DMS53 treated with DMSO at 0.1 percent for 48 hours (cell line): Measurements from ENCODE around the gene CYB561A3.

Experiments used
- DNase-seq: peaks from one replicate; lab custom pipeline; 2025; ENCODE audit not compliant: unreplicated experiment; lab: John Stamatoyannopoulos, UW

CYB561A3 gene

GRCh38 chr11:61345954-61346843, 15.5 kb downstream of the CYB561A3 start:
- DNase-seq = no peak

DNA sequence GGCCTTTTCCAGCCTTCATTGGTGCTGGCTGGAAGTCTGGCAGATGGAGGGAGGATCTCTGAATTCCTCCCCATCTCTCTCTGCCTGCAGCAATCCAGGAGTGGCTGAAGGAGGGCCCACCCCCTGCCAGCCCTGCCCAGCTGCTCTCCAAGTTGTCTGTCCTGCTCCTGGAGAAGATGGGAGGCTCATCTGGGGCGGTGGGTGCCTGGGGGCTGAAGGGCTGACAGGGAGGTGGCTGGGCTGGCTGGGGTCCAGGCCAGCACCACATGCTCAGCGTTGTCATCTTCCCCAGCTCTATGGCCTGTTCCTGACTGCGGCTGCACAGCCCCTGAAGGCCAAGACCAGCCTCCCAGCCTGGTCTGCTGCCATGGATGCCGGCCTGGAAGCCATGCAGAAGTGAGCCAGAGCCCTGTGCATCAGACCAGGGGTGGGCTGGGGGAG, 16.5 kb downstream of the CYB561A3 start:
- no peak for DNase-seq

DNA sequence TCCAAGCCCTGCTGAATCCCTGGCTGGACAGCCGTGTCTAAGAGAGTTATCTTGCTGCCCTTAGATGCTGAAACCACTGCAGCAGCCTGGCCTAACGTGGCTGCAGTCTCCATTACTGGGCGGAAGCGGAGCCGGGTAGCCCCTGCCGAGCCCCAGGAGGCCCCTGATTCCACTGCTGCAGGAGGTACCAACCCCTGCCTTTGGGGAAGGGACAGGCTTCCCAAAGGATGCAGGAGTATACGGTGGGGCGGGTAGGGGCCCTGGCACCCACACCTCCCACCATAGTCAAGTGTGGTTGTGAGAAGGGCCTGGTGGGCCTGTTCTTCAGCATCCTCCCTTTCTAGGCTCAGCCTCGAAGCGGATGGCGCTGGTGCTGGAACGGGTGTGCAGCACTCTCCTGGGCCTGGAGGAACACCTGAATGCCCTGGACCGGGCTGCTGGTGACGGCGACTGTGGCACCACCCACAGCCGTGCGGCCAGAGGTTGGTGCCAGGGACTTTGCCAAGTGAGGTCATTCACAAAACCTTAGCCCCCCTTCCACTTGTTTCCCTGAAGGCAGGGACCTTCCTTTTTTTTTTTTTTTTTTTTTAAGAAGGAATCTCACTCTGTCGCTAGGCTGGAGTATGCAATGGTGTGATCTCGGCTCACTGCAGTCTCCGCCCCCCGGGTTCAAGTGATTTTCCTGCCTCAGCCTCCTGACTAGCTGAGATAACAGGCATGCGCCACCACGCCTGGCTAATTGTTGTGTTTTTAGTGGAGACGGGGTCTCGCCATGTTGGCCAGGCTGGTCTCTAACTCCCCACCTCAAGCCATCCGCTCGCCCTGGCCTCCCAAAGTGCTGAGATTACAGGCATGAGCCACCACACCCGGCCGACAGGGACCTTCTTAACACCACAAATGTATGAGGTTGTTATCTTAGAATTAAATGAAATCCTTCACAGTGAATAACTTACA, 17.6 kb downstream of the CYB561A3 start:
- no peak for DNase-seq

- DNase-seq = no peak
Observed at GRCh38 chr11:61342207-61342803, 19.4 kb downstream of the CYB561A3 start.

- DNase-seq = no peak
Observed at GRCh38 chr11:61341706-61342105, 20.0 kb downstream of the CYB561A3 start.

GRCh38 chr11:61340979-61341378, 20.7 kb downstream of the CYB561A3 start:
- DNase-seq = no peak

GRCh38 chr11:61339490-61339878, 22.2 kb downstream of the CYB561A3 start:
- DNase-seq = no peak

DNA sequence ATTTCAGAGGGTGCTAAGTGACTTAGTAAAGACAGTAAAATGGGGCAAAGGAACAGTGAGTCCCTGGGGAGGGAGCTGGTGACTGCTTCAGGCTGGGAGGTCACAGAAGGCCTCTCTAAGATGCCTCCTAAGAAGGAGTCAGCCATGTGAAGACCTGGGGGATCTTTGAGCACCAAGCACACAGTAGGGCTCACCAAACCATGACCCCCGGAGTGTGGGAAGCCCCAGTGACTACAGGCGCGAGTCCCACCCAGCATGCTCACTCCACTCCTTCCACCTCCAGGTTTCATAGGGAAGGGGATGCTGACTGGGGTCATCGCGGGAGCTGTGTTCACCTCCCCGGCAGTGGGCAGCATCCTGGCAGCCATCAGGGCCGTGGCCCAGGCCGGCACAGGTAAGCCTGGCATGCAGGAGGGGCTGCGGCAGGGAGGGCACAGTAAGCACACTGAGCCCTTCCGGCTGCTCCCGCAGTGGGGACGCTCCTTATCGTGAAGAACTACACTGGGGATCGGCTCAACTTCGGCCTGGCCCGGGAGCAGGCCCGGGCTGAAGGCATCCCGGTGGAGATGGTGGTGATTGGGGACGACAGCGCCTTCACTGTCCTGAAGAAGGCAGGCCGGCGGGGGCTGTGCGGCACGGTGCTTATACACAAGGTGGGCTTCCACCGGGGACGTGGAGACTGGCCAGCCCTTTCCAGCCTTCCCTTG, 22.7 kb downstream of the CYB561A3 start:
- DNase-seq = no peak

GRCh38 chr11:61337706-61338470, 23.8 kb downstream of the CYB561A3 start:
- DNase-seq = no peak

GRCh38 chr11:61336171-61336935, 25.3 kb downstream of the CYB561A3 start:
- peak; percentile 78 for DNase-seq

GRCh38 chr11:61335355-61335710, 26.3 kb downstream of the CYB561A3 start:
- DNase-seq = no peak

DNA sequence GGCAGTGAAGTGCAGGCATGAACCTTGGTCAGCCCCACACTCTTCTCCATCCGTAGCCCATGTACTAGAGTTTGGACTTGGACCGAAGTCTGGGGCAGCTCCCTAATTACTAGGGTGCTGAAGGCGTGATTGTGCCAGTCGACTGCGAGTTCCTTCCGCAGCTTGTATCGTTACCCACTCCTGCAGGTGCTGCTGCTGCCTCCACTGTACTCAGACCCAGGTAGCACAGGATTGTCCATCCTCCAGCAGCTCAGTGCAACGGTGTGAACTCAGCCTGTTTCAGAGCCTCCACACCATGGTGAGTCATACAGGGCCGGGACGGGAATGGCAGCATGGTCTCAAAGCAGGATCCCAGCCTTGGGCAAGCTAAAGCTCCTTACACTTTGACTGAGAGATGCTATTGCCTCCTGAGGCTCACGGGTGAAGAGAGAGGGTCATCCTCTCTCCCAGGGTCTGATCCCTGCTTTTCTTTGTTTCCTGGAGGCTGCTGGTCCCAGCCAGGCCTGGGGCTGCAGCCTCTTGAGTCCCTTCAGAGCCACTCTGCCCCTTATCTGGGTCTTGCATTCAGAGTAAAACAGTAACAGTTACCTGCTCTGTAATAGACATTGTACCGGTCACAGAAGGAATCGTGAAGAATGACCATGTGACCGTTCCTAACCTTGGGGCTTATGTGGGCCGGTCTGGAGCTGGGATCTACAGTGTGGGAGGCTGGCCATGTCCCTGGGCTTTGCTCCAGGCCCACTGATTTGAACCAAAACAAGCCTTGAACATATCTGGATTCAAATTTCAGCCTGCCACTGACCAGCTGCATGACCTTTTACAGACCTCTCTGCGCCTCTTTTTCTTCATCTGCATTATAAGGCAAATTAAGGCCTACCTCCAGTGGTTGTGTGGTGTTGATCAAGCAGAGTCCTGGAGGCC, 27.0 kb downstream of the CYB561A3 start:
- DNase-seq = no peak

- DNase-seq = no peak
Observed at GRCh38 chr11:61333550-61334433, 27.9 kb downstream of the CYB561A3 start.

- DNase-seq = peak; percentile 90
Observed at GRCh38 chr11:61332797-61333549, 28.7 kb downstream of the CYB561A3 start, which contains the start of the genes DDB1 and TKFC. Gene DDB1, minus strand, starts transcription at chr11:61333105. Its CDS starts 137 bp downstream, at chr11:61332968. Gene TKFC, plus strand, starts transcription at chr11:61333228. Its CDS starts 1,501 bp downstream, at chr11:61334729.

DNA sequence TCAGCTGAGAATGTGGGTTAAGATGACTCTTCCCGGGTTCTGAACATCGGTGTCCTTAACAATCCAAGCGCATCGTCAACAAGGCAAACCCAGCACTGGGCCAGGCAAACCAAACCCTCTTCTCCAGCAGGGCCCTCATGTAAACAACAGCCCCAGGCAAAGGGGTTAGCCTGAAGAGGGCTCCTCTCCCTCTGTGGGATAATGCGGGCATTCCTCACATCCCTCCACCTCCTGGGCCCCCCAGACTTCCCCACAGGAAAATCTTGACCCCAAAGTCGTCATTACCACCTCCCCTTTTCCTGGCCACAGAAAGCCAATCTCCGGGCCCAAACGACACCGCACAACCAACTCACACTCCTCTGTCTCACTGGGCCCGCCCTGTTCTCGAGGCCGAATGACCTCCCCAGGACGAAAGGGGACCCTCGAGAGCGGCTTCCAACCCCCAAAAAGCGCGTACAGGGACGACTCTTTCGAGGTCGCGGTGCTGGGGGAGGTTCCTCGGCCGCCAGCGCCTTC, 29.3 kb downstream of the CYB561A3 start:
- DNase-seq = no peak

DNA sequence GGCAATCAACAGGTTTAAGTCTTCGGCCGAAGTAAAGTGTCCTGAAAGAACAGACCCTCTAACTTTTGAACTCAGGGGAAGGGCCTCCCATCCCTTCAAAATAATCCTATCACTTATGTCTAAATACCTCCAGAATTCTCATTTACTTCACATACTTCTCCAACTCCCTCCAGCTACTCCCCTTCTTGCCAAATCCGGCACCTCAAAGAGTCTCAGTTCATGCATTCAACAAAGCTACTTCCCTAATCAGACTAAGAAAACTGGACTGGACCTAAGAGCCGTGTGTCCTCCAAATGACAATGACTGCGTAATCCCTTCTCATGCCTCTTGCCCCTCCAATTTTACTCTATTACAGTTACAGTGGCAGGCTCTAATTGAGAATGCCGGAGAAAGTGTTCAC, 30.0 kb downstream of the CYB561A3 start:
- no peak for DNase-seq
